K562 (cell line): Measurements from ENCODE around the gene SMCO1. TPM values are rescaled to one million over a fixed set of nuclear protein-coding genes. Genes with fewer than 3 reads are reported as not detected.

Experiments used
- BRD4 ChIP-seq: fragments of 200-600 bp; sonication (generic); IDR thresholded peaks from 2 replicates; pipeline ENCODE4 v1.6.1; 2017; ENCODE audit warnings: inconsistent platforms
- CHD2 ChIP-seq: IDR thresholded peaks from 2 replicates; pipeline ENCODE4 v1.6.1; 2011; ENCODE audit warnings: low read depth, low read length
- HMG20A ChIP-seq: fragments of 450-650 bp; formaldehyde crosslinking; conservative IDR thresholded peaks from 2 replicates; pipeline ENCODE4 v1.4.0; 2020; ENCODE audit warnings: mild to moderate bottlenecking, mixed read lengths
- MAFK ChIP-seq: IDR thresholded peaks from 2 replicates; pipeline ENCODE4 v1.6.1; 2011; ENCODE audit warnings: low read length, improper control_type of control experiment
- MEF2D ChIP-seq: conservative IDR thresholded peaks from 2 replicates; pipeline ENCODE4 v1.6.1; 2016; ENCODE audit warnings: low read depth, missing genetic modification characterization, missing compliant biosample characterization
- PCBP2 ChIP-seq: fragments of 200-400 bp; formaldehyde crosslinking; IDR thresholded peaks from 2 replicates; pipeline ENCODE4 v1.6.1; 2018; ENCODE audit warnings: low read length, low read depth, mild to moderate bottlenecking, moderate library complexity; ENCODE audit not compliant: poor library complexity, severe bottlenecking
- PKNOX1 ChIP-seq: fragments of 450-650 bp; IDR thresholded peaks from 2 replicates; pipeline ENCODE4 v1.6.1; 2016
- POLR3G ChIP-seq: IDR thresholded peaks from 2 replicates; pipeline ENCODE4 v1.6.1; 2011; ENCODE audit not compliant: insufficient read length, insufficient replicate concordance; ENCODE audit errors: extremely low read depth
- RBM22 ChIP-seq: fragments of 200-400 bp; formaldehyde crosslinking; IDR thresholded peaks from 2 replicates; pipeline ENCODE4 v1.6.1; 2018; ENCODE audit warnings: low read length, low read depth; ENCODE audit not compliant: poor library complexity, severe bottlenecking
- ZBTB12 ChIP-seq: fragments of 250-450 bp; sonication (Bioruptor Pico); IDR thresholded peaks from 2 replicates; pipeline ENCODE4 v1.4.0; 2020
- ZBTB40 ChIP-seq, 2 experiments: fragments of 450-650 bp in 1 of 2; sonication (generic) in 1 of 2; formaldehyde crosslinking in 1 of 2; IDR thresholded peaks; 2 replicates each; pipeline versions ENCODE4 v1.7.1 to v1.9.0; 2016 to 2022; ENCODE audit warnings: inconsistent platforms in 1 of 2, mild to moderate bottlenecking in 1 of 2, missing genetic modification reagents in 1 of 2
- ZBTB7A ChIP-seq: IDR thresholded peaks from 2 replicates; pipeline ENCODE4 v1.6.1; 2011; ENCODE audit warnings: low read depth, mild to moderate bottlenecking, low read length, moderate library complexity, borderline replicate concordance; ENCODE audit not compliant: control insufficient read depth
- ZNF280A ChIP-seq: fragments of 450-650 bp; IDR thresholded peaks from 2 replicates; pipeline ENCODE4 v1.6.1; 2018; ENCODE audit warnings: mild to moderate bottlenecking, low read depth; ENCODE audit not compliant: partially characterized antibody
- polyA plus RNA-seq, 8 experiments: library from polyadenylated mRNA; depleted of rRNA in 4 of 8; stranded (reverse) in 5 of 8; unstranded in 3 of 8; fragments of >200 nt; fragmentation: Nextera tagmentation in 2 of 8; fragmentation: Illumina TruSeq in 1 of 8; extraction: Ambion mirVana in 2 of 8; extraction: Trizol in 1 of 8; gene quantifications; 2 replicates each; pipeline versions ENCODE4 v1.2.1 to v1.2.3, GENCODE V29; 2011 to 2014; ENCODE audit warnings: inconsistent platforms in 1 of 8, missing spikeins in 1 of 8
- total RNA-seq, 7 experiments: library from RNA; depleted of rRNA in 6 of 7; stranded (reverse); fragments of >200 nt in 6 of 7; fragmentation: Illumina TruSeq in 2 of 7; extraction: Trizol in 2 of 7; gene quantifications; 2 replicates each; pipeline versions ENCODE4 v1.2.1 to v1.2.3, GENCODE V29; 2011 to 2021; ENCODE audit warnings: low replicate concordance in 1 of 7

The SMCO1 gene
- total and polyA plus RNA-seq, 9 of the 15 experiments (the other 6 are each of a cell fraction or from before 2014, with no cell fraction given): 0.05 to 0.35 (median 0.12) TPM; not detected in 5

- TF ChIP-seq PKNOX1: peak; percentile 78
- TF ChIP-seq MAFK: no peak
- no peak for TF ChIP-seq POLR3G
- TF ChIP-seq ZBTB7A: peak; percentile 83; the same call in 1 of the 2 replicates
- TF ChIP-seq ZBTB40 (IDR thresholded peaks at IDR 0.05): peak; percentile 87
- TF ChIP-seq ZBTB40 (CRISPR knock-in tag; IDR thresholded peaks at IDR 0.05): no peak
- no peak for TF ChIP-seq HMG20A (CRISPR knock-in tag)
- TF ChIP-seq BRD4: peak; percentile 37; the same call in 1 of the 2 replicates
- peak; percentile 84 for TF ChIP-seq ZBTB12
- no peak for TF ChIP-seq MEF2D
- peak; percentile 37; the same call in 1 of the 2 replicates for TF ChIP-seq CHD2
- no peak for TF ChIP-seq ZNF280A
- TF ChIP-seq PCBP2: no peak
- TF ChIP-seq RBM22: peak; percentile 71
These were observed 11.7 kb downstream of the SMCO1 start, which contains the start of gene RNF168 (continued) for GRCh38 chr3:196503196-196504076.
